EH (cell line): ENCODE data around the gene BEGAIN.

Source experiments
- DNase-seq: peaks from one replicate; pipeline ENCODE4 v3.0.0-alpha.2; 2015; ENCODE audit warnings: low read depth

BEGAIN gene

GRCh38 chr14:100587086-100587762 lies at the start of gene BEGAIN:
TSS of gene BEGAIN (minus strand) at chr14:100587417. CDS start at chr14:100587290, 127 bp downstream.
- no peak for DNase-seq

GRCh38 chr14:100636559-100636958 lies 49.3 kb upstream of the BEGAIN start:
- no peak for DNase-seq

GRCh38 chr14:100634026-100634425 lies 46.8 kb upstream of the BEGAIN start:
- no peak for DNase-seq

- no peak for DNase-seq
Observed at GRCh38 chr14:100633406-100633805, 46.2 kb upstream of the BEGAIN start.

GRCh38 chr14:100629696-100630095 lies 42.5 kb upstream of the BEGAIN start:
- DNase-seq: no peak

GRCh38 chr14:100629098-100629497 lies 41.9 kb upstream of the BEGAIN start:
- DNase-seq: no peak

GRCh38 chr14:100628225-100628624 lies 41.0 kb upstream of the BEGAIN start:
- no peak for DNase-seq

- DNase-seq: no peak
Observed at GRCh38 chr14:100626614-100627013, 39.4 kb upstream of the BEGAIN start.

GRCh38 chr14:100623961-100624360 lies 36.7 kb upstream of the BEGAIN start:
- DNase-seq: no peak

- no peak for DNase-seq
Observed at GRCh38 chr14:100623557-100623956, 36.3 kb upstream of the BEGAIN start.

GRCh38 chr14:100622708-100623485 lies 35.7 kb upstream of the BEGAIN start:
- no peak for DNase-seq

GRCh38 chr14:100622224-100622623 lies 35.0 kb upstream of the BEGAIN start:
- DNase-seq: no peak

GRCh38 chr14:100621806-100622205 lies 34.6 kb upstream of the BEGAIN start:
- DNase-seq: no peak

GRCh38 chr14:100620255-100621100 lies 33.3 kb upstream of the BEGAIN start:
- DNase-seq: no peak

- DNase-seq: no peak
Observed at GRCh38 chr14:100619396-100620254, 32.4 kb upstream of the BEGAIN start.

GRCh38 chr14:100618763-100619320 lies 31.6 kb upstream of the BEGAIN start:
- DNase-seq: no peak

GRCh38 chr14:100618318-100618693 lies 31.1 kb upstream of the BEGAIN start:
- DNase-seq: no peak

GRCh38 chr14:100617410-100618317 lies 30.4 kb upstream of the BEGAIN start:
- no peak for DNase-seq

- DNase-seq: no peak
Observed at GRCh38 chr14:100616854-100617409, 29.7 kb upstream of the BEGAIN start.
